ENCODE measurements around the gene ZNF831.

The ZNF831 gene

DNA sequence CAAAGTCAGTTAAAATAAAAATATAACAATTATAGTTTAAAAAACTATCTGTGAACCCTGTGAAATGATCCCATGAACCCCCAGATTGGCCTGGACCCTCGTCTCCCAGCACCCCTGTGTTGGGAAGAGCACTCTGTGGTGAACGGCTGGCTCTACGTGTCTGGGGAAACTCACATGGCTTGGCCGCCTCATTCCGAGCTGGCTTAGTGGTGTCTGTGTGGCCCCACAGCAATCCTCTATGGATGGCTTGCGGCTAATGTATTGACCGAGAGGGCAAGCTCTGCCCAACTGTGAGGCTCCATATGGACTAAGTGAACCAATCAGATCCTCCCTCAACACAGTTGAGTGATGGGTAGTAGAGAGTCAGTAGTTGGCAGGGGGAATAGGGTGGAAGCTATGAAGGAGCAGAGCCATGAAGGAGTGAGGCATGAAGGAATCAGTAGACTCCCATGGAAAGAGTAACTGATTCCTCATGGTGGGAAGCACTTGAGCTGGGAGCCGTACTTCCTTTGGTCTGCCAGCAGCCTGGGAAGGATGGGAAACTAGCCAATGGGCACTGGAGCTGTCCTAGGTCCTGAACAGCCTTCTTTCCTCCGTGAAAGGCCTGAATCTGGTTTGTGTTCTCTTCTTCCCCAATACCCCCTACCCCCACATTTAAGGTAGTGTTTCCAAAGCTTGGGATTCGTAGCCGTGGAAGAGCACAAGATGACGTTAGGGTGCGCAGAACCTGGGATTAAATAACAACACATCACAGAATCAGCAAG lies 21.6 kb upstream of the ZNF831 start:
- DNase-seq (ENCODE audit: low read depth): no peak

GRCh38 chr20:59143326-59143725 lies 20.3 kb upstream of the ZNF831 start:
- no peak for DNase-seq (ENCODE audit: low read depth)

DNA sequence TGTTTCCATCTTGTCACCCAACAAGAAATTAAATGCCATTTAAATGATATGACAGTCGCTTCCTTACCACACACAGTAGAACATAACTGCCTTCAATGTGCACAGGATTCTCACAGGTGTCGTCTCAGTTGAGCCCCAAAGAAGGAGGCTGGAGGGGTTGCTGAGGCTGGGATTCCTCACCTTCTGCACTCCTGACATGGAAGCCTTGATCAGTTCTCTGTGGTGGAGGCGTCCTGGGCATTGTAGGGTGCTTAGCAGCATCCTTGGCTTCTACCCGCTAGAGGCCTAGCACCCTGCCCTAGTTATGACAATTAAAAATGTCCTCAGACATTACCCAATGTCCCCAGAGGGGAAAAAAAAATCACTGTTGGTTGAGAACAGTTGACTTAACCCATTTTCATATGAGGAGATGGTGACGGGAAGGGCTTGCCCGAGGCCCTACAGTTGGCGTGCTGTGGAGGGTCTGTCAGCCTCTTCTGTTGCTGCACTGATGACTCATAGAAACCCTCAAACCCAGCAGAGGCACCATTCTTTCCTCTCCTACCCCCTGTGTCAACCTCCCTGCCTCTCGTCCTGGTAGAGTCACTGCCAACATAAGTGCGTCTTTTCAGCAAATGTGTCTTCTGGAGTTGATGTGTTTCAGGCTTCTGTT lies 19.3 kb upstream of the ZNF831 start:
- DNase-seq (ENCODE audit: low read depth): no peak

DNA sequence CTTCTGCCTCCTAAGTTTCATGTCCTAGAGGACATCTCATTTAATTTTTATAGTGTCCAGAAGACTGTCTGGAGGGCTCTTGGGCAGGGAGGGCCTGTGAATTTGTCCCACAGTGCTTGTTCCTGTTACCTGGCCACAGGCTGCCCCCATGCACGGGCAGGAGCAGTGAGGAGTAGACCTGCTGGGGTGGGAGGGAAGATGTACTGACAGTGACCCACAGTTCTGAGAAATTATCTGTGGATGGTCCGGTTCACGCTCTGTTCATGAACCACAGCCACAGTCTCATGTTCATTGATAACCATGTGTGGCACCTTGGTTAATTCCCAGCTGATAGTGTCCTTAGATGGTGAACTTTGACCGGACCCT lies 18.8 kb upstream of the ZNF831 start:
- no peak for DNase-seq (ENCODE audit: low read depth)

- no peak for DNase-seq (ENCODE audit: low read depth)
Measured at GRCh38 chr20:59145247-59145923, 18.2 kb upstream of the ZNF831 start.

- DNase-seq (ENCODE audit: low read depth): no peak
Measured at GRCh38 chr20:59145924-59146779, 17.5 kb upstream of the ZNF831 start.

GRCh38 chr20:59146780-59147565 lies 16.6 kb upstream of the ZNF831 start:
- no peak for DNase-seq (ENCODE audit: low read depth)

DNA sequence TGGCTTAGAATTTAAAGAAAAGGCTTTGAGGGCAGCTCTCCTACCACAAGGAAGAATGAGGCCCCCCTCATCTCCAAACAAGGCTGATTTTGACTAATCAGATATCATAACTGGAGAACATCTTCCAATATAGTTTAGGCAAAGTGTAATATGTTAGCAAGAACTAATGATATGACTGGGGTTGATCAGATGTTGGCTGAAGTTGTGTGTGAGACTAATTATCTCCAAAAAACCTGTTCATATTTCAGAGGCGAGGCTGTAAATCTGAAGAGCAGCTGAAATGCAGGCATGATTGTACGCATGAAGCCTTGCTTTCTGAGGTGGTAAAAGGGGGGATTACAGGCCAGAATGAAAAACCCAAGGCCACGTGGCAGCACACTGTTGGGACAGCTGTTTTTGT lies 16.0 kb upstream of the ZNF831 start:
- DNase-seq (ENCODE audit: low read depth): no peak

- DNase-seq (ENCODE audit: low read depth): no peak
Measured at GRCh38 chr20:59148701-59149493, 14.7 kb upstream of the ZNF831 start.

DNA sequence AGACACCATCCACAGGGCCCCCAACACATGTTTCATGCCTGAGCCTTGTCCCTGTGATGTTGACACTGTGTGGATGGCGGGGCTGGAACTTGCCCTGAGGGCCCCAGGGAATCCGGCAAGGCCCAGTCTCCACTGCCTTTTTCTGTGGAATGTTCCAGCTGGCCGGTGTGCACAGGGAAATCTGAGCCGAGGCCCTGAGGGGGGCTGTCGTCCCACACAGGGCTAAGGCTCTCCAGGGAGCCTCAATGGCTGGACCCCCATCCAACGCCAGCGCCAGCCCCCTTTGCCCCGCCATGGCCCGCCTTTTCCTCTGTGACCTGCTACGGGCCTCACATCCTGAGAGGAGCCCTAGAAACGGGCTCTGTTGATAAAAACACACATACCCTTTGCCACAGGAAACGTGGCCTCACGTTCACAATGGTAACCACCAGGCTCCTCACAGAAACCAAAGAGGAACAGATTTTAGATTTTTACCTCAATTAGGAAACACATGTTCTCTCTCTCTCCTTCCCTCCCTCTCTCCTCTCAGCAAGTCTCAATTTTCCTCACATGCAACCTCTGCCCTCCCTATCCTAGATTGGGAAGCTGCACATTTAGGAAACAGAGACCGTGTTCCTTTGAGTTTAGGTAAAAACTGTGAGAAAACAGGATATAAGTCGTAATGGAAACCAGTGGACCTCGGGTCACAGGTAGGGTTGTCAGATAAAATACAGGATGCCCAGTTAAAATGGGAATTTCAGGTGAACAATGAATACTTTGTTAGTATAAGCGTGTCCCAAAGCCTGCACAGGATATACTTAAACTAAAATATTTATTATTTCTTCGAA lies 13.7 kb upstream of the ZNF831 start:
- no peak for DNase-seq (ENCODE audit: low read depth)

- no peak for DNase-seq (ENCODE audit: low read depth)
Measured at GRCh38 chr20:59150821-59151251, 12.8 kb upstream of the ZNF831 start.

GRCh38 chr20:59151391-59151790 lies 12.2 kb upstream of the ZNF831 start:
- no peak for DNase-seq (ENCODE audit: low read depth)

DNA sequence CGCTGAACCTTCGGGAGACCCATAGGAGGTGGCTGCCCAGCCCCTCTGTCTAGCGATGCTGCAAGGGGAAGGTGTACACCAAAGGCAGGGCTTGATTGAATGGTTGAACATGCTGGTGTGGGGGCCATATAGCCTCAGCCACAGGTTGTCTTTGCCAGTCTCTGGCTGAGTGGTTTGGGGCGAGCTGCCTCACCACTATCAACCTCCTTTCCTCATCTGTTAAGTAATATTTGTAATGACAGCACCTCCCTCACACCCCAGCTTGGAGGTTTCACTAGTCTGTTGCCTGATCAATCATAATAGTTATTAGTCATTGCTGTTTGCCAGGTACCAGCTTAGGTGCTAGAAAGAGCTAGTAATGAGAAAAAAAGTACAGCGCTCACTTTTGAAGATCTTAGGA lies 11.8 kb upstream of the ZNF831 start:
- no peak for DNase-seq (ENCODE audit: low read depth)

DNA sequence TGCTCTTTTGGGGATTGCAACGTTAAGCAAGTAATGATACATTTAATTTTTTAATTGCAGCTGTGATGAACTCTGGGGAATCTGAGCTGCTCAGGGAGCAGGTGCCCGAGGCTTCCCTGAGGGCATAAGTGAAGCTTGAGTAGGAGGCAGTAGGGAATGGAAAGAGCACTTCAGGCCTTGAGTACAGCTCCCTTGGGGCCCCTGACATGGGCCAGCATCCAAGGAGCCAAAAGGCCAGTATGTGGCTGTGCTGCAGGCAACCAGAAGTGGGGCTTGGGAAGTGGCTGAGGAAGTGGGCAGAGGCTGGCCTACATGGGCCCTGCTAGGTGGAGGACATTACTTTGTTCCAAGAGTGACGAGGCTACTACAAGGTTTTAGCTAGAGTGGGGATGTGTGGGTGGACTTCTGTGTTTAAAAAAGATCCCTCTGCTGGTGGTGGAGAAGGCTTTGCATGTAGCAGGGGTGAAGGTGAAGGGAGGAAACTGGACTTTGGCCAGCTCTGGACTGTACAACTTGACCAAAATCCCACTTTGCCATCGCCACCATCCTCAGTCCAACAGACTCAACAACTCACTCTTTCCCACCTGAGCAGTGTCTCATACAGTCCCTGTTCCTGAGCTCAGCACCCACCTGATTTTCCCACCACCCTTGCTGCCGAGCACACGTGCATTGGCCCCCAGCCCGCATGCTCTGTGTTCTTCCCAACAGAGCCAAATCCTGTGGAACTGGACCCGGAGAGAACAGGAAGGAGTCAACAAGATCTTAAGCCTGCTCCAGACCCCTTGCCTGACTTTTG lies 10.9 kb upstream of the ZNF831 start:
- no peak for DNase-seq (ENCODE audit: low read depth)

DNA sequence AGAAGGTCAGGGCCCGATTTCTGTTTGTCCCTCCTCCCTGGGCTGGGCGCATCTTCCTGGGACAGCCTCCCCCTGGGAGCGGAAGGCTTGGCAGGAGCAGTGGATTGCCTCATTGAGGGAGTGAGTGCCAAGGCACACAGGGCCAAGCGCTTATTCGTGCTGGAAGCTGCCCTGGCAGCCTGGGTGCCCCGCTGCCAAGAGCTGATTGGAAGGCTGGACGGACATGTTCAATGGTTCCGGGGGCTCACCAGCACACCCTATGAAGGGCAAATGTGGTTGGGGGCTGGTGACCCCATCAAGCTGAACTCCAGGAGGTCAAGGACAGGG lies 10.3 kb upstream of the ZNF831 start:
- no peak for DNase-seq (ENCODE audit: low read depth)

DNA sequence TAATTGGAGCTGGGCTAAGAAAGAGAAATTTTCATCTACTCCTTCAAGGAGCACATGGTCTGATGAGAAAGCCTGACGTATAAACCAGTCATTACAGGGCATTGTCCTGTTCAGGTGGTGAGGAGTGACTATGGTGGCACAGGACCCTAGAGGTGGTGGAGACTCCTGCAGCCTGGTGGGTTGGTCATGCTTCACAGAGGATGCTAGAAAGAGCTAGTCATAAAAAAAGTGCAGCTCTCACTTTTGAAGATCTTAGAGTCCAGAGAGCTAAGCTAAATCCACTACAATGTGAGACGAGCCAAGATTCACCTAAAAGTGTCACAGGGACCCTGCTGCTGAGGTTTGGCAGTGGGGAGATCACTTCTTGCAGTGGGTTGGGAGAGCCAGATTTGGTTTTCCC lies 9.8 kb upstream of the ZNF831 start:
- DNase-seq (ENCODE audit: low read depth): no peak

DNA sequence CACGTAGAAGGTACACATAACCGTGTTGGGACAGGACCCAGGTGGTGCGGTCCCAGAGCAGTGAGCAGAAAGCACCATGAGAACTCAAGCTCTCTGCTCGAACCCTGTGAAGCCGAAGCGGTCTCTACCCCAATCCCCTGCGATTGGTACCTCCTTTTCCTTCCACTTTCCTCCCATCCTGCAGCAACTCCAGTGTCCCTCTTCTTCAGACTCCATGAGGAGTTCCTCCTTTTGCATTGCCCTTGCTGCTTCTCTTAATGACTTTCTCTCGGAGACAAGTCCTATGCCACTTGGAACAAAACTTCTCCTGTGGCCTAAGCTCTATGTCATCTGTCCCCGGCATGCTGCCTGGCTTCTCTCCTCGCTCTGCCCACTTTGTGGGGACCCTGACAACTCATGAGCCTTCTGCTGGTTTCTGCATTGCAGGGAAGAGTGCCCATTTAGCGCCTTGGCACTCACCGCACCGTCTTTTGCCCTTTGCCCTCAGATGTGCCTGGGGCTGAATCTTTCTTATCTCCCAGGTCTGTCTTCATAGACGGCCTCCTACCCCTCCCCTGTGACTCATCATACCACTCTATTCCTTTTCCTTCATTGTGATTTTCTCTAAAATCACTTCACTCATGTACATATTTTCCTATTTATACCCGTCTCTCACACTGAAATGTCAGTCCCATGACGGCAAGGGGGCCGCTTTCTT lies 9.2 kb upstream of the ZNF831 start:
- DNase-seq (ENCODE audit: low read depth): no peak

GRCh38 chr20:59157064-59157463 lies 6.6 kb upstream of the ZNF831 start:
- no peak for DNase-seq (ENCODE audit: low read depth)

DNA sequence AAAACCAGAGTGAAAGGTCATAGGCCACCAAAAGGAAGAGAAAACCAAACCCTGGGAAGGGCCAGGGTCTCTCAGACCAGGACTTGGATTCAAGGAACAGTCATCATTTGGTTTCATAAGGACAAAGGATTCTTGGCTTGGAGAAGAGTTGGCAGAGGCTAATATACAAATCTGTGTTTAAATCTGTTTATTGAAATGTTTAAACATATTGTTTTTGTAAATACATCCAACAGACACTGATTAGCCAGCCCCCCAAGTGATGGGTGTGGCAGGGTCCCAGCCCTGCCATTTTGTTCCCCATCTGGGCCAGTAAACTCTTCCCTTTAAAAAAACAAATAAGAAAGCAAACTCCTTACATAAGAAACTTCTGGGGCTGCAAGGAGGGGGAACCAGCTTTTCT lies 6.1 kb upstream of the ZNF831 start:
- DNase-seq (ENCODE audit: low read depth): no peak

Measured in HS-27A (cell line).